Measurements from ENCODE around the gene RALGAPA1. TPM values are rescaled to one million over a fixed set of nuclear protein-coding genes. Genes with fewer than 3 reads are reported as not detected.

The RALGAPA1 gene
- total RNA-seq, 4 donors from 2014 or later, result 81.9 to 113 (median 99.6) TPM

GRCh38 chr14:35666429-35667043 lies 142.6 kb downstream of the RALGAPA1 start:
- H3K27me3 ChIP-seq, result no peaks in the 10 kb centered on the region
- H3K4me3 ChIP-seq, result no peak overlapping the region
- TF ChIP-seq POLR2A (IDR thresholded peaks at IDR 0.05) (no peak), CTCF (IDR thresholded peaks at IDR 0.05) (no peak), EP300 (IDR thresholded peaks at IDR 0.05) (no peak)
- no peaks in the 10 kb centered on the region for H3K9me3 ChIP-seq
- no peaks in the 10 kb centered on the region for H3K4me1 ChIP-seq
- DNase-seq (ENCODE audit: low spot score in 2 of 2), result no peak
- H3K36me3 ChIP-seq, result peaks cover 0 to 82% (median 0%) of the 10 kb centered on the region in 3 donors
- no peak overlapping the region for H3K27ac ChIP-seq

GRCh38 chr14:35661875-35662274 lies 147.2 kb downstream of the RALGAPA1 start:
- H3K36me3 ChIP-seq, result peaks cover 0 to 54% (median 0%) of the 10 kb centered on the region in 3 donors
- no peak overlapping the region for H3K27ac ChIP-seq
- no peak overlapping the region for H3K4me3 ChIP-seq
- TF ChIP-seq POLR2A (IDR thresholded peaks at IDR 0.05) (no peak), EP300 (IDR thresholded peaks at IDR 0.05) (no peak), CTCF (IDR thresholded peaks at IDR 0.05) (no peak)
- H3K9me3 ChIP-seq, result no peaks in the 10 kb centered on the region
- no peaks in the 10 kb centered on the region for H3K4me1 ChIP-seq
- 96 to 97% methylated on average over 3 of the region's 3 CpGs for WGBS, 2 donors
- no peaks in the 10 kb centered on the region for H3K27me3 ChIP-seq
- DNase-seq (ENCODE audit: low spot score in 2 of 2), result no peak

GRCh38 chr14:35653045-35653444 lies 156.1 kb downstream of the RALGAPA1 start:
- no peak for DNase-seq (ENCODE audit: low spot score in 2 of 2)
- Histone ChIP-seq H3K27ac (no peak overlapping the region), H3K9me3 (no peaks in the 10 kb centered on the region), H3K4me1 (no peaks in the 10 kb centered on the region), H3K36me3 (peaks cover 0 to 64% (median 0%) of the 10 kb centered on the region in 3 donors), H3K27me3 (no peaks in the 10 kb centered on the region), H3K4me3 (no peak overlapping the region)
- 91 to 95% methylated on average over 1 of the region's 1 CpG for WGBS, 2 donors
- no peak for TF ChIP-seq CTCF (IDR thresholded peaks at IDR 0.05)
- no peak for TF ChIP-seq EP300 (IDR thresholded peaks at IDR 0.05)
- TF ChIP-seq POLR2A (IDR thresholded peaks at IDR 0.05), result no peak

- no peak for TF ChIP-seq EP300 (IDR thresholded peaks at IDR 0.05)
- no peak for TF ChIP-seq POLR2A (IDR thresholded peaks at IDR 0.05)
- no peak for TF ChIP-seq CTCF (IDR thresholded peaks at IDR 0.05)
- Histone ChIP-seq H3K9me3 (peaks cover 0 to 32% (median 5%) of the 10 kb centered on the region in 4 donors), H3K4me3 (no peak overlapping the region), H3K27me3 (no peaks in the 10 kb centered on the region), H3K36me3 (peaks cover 6 to 100% (median 7%) of the 10 kb centered on the region in 3 donors), H3K27ac (no peak overlapping the region), H3K4me1 (no peaks in the 10 kb centered on the region)
- no peak for DNase-seq (ENCODE audit: low spot score in 2 of 2)
Measured at GRCh38 chr14:35643513-35643912, 165.6 kb downstream of the RALGAPA1 start.

GRCh38 chr14:35637851-35638250 lies 171.2 kb downstream of the RALGAPA1 start:
- WGBS, 2 donors, result 91 to 95% methylated on average over 2 of the region's 2 CpGs
- no peaks in the 10 kb centered on the region for H3K4me1 ChIP-seq
- TF ChIP-seq POLR2A (IDR thresholded peaks at IDR 0.05) (no peak), EP300 (IDR thresholded peaks at IDR 0.05) (no peak), CTCF (IDR thresholded peaks at IDR 0.05) (no peak)
- no peak overlapping the region for H3K27ac ChIP-seq
- H3K9me3 ChIP-seq, result peaks cover 0 to 14% (median 5%) of the 10 kb centered on the region in 4 donors
- peaks cover 0 to 89% (median 0%) of the 10 kb centered on the region in 3 donors for H3K36me3 ChIP-seq
- H3K27me3 ChIP-seq, result no peaks in the 10 kb centered on the region
- no peak overlapping the region for H3K4me3 ChIP-seq
- DNase-seq (ENCODE audit: low spot score in 2 of 2), result no peak
